ENCODE results near the gene ZNF223. TPM values are rescaled to one million over a fixed set of nuclear protein-coding genes. Genes with fewer than 3 reads are reported as not detected.

The ZNF223 gene
- total RNA-seq, 1 experiment from 2014 or later = 9.9 TPM

GRCh38 chr19:44002566-44003460 is 49.0 kb upstream of the ZNF223 start, which contains the start of gene ZNF230:
ZNF230 (plus strand) TSS chr19:44002957; CDS start chr19:44007079, 4,122 bp downstream.
- POLR2A ChIA-PET = interaction anchor here (0.6 kb wide), 2 partner anchors 18 to 21 kb away, joined by 3 read pairs; no protein-coding TSS in a partner anchor
- peak within 1 kb of the TSS; percentile 50 for H3K4me3 ChIP-seq (ENCODE audit: low read depth, low read length)
- intact Hi-C loops (cut with micrococcal nuclease; ENCODE audit: unreplicated experiment) = loop anchor here (1.0 to 2.0 kb wide), 7 partner anchors 19 to 110 kb away; partner anchors contain the start of genes ZNF155, ZNF221, ZNF222 and ZNF225
- H3K4me1 ChIP-seq = no peaks in the 10 kb centered on the region; the same call in 1 of the 2 replicates
- Mint-ChIP-seq H3K27ac (ENCODE audit: unreplicated experiment) (peak within 1 kb of the TSS; percentile 91), H3K9me3 (ENCODE audit: unreplicated experiment) (peaks cover 24% of the 10 kb centered on the region), H3K4me3 (ENCODE audit: unreplicated experiment) (peak within 1 kb of the TSS; percentile 89), H3K27me3 (ENCODE audit: insufficient read depth, unreplicated experiment) (no peaks in the 10 kb centered on the region), H3K36me3 (ENCODE audit: insufficient read depth, unreplicated experiment) (peaks cover 16% of the 10 kb centered on the region), H3K4me1 (ENCODE audit: low read depth, unreplicated experiment) (peaks cover 15% of the 10 kb centered on the region)
- TF ChIP-seq CTCF (IDR thresholded peaks at IDR 0.05; ENCODE audit: insufficient read depth in 1 of 2, low read depth in 1 of 2, low read length in 1 of 2, severe bottlenecking in 1 of 2, unreplicated experiment in 1 of 2) = no peak
- peak; percentile 93 to 95 for DNase-seq
- no peaks in the 10 kb centered on the region; the same call in 1 of the 2 replicates for H3K9me3 ChIP-seq
- H3K36me3 ChIP-seq (ENCODE audit: control insufficient read depth, insufficient read depth, low read length) = no peaks in the 10 kb centered on the region
- TSS peak; percentile 79 for BruUV-seq (replicated peaks)
- CTCF ChIA-PET = interaction anchor here (0.8 kb wide), 1 partner anchor 49 kb away, joined by 3 read pairs; the partner anchor contains the start of gene ZNF223
- no peaks in the 10 kb centered on the region for H3K27me3 ChIP-seq (replicated peaks; ENCODE audit: control insufficient read depth, insufficient read depth, low read length)

DNA sequence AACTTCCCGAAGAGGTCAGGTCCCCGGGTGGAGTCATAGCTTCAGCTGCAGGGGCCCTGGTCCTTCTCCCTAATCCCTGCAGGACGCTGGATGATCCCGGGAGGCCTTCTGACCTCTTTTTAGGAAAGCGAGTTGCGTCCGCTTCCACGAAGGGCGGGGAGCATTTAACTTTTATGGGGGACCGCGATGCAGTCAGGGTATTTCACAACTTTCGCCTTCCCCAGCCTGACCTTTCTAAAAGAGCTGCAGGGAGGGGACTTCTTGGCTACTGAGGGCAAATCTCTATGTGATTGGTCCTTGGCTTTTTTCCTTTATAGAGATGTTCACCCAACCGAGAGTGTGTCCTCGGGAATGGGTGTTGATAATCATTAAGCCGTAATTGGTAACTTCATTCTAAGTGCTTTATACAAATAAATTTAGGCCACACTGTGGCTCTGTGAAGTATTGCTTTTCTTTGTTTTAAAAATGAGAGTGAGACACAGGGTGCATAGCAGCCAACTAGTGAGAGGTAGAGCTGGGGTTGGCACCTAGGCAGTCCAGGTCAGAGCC is 48.3 kb upstream of the ZNF223 start:
- ChIA-PET POLR2A (interaction anchor here (0.6 to 0.8 kb wide), 4 partner anchors 19 to 204 kb away, joined by 3 to 5 read pairs (median 4); partner anchors contain the start of gene ZNF223), CTCF (interaction anchor here (0.8 kb wide), 1 partner anchor 48 kb away, joined by 3 read pairs; the partner anchor contains the start of gene ZNF223)
- Histone ChIP-seq H3K4me3 (ENCODE audit: low read depth, low read length) (peak overlapping the region; percentile 50), H3K4me1 (no peaks in the 10 kb centered on the region; the same call in 1 of the 2 replicates), H3K9me3 (no peaks in the 10 kb centered on the region; the same call in 1 of the 2 replicates), H3K27me3 (replicated peaks; ENCODE audit: control insufficient read depth, insufficient read depth, low read length) (no peaks in the 10 kb centered on the region), H3K36me3 (ENCODE audit: control insufficient read depth, insufficient read depth, low read length) (no peaks in the 10 kb centered on the region)
- peaks cover 24% of the 10 kb centered on the region for H3K9me3 Mint-ChIP-seq (ENCODE audit: unreplicated experiment)
- peak overlapping the region; percentile 91 for H3K27ac Mint-ChIP-seq (ENCODE audit: unreplicated experiment)
- H3K36me3 Mint-ChIP-seq (ENCODE audit: insufficient read depth, unreplicated experiment) = peaks cover 16% of the 10 kb centered on the region
- intact Hi-C loops (cut with micrococcal nuclease; ENCODE audit: unreplicated experiment) = loop anchor here (1.0 to 2.0 kb wide), 3 partner anchors 22 to 110 kb away; partner anchors contain the start of genes ZNF222, ZNF225 and ZNF45
- peak overlapping the region; percentile 89 for H3K4me3 Mint-ChIP-seq (ENCODE audit: unreplicated experiment)
- H3K27me3 Mint-ChIP-seq (ENCODE audit: insufficient read depth, unreplicated experiment) = no peaks in the 10 kb centered on the region
- TF ChIP-seq CTCF (IDR thresholded peaks at IDR 0.05; ENCODE audit: insufficient read depth in 1 of 2, low read depth in 1 of 2, low read length in 1 of 2, severe bottlenecking in 1 of 2, unreplicated experiment in 1 of 2) = no peak
- BruUV-seq (replicated peaks) = no TSS peak
- peak in 1 of 2 experiments; percentile 26 for DNase-seq
- H3K4me1 Mint-ChIP-seq (ENCODE audit: low read depth, unreplicated experiment) = peaks cover 15% of the 10 kb centered on the region

- H3K27ac Mint-ChIP-seq (ENCODE audit: unreplicated experiment) = no peak overlapping the region
- H3K36me3 Mint-ChIP-seq (ENCODE audit: insufficient read depth, unreplicated experiment) = peaks cover 30% of the 10 kb centered on the region
- ChIA-PET POLR2A (no interaction called here), CTCF (no interaction called here)
- H3K4me1 ChIP-seq = no peaks in the 10 kb centered on the region; the same call in 1 of the 2 replicates
- peaks cover 15% of the 10 kb centered on the region for H3K4me1 Mint-ChIP-seq (ENCODE audit: low read depth, unreplicated experiment)
- no peaks in the 10 kb centered on the region for H3K27me3 ChIP-seq (replicated peaks; ENCODE audit: control insufficient read depth, insufficient read depth, low read length)
- peaks cover 10% of the 10 kb centered on the region for H3K36me3 ChIP-seq (ENCODE audit: control insufficient read depth, insufficient read depth, low read length)
- no peak overlapping the region for H3K4me3 ChIP-seq (ENCODE audit: low read depth, low read length)
- BruUV-seq (replicated peaks) = no TSS peak
- no peaks in the 10 kb centered on the region for H3K27me3 Mint-ChIP-seq (ENCODE audit: insufficient read depth, unreplicated experiment)
- intact Hi-C loops (cut with micrococcal nuclease; ENCODE audit: unreplicated experiment) = no loop called here
- DNase-seq = no peak
- peaks cover 12% of the 10 kb centered on the region for H3K9me3 ChIP-seq
- no peak overlapping the region for H3K4me3 Mint-ChIP-seq (ENCODE audit: unreplicated experiment)
- TF ChIP-seq CTCF (IDR thresholded peaks at IDR 0.05; ENCODE audit: insufficient read depth in 1 of 2, low read depth in 1 of 2, low read length in 1 of 2, severe bottlenecking in 1 of 2, unreplicated experiment in 1 of 2) = no peak
- peaks cover 37% of the 10 kb centered on the region for H3K9me3 Mint-ChIP-seq (ENCODE audit: unreplicated experiment)
Observed at GRCh38 chr19:44005973-44006372, 45.9 kb upstream of the ZNF223 start.

Measured in Caco-2 (cell line).